PFSK-1 (cell line): ENCODE measurements around the gene TMEM132E.

ENCODE experiments used
- FOXP2 ChIP-seq: optimal IDR thresholded peaks from 2 replicates; pipeline ENCODE3; 2011; ENCODE audit warnings: borderline replicate concordance, control low read depth, inconsistent platforms; ENCODE audit not compliant: insufficient read depth; ENCODE audit errors: extremely low read length, extremely low read depth
- POLR2AphosphoS5 ChIP-seq: IDR thresholded peaks from 2 replicates; pipeline ENCODE4 v1.6.1; 2012; ENCODE audit warnings: low read depth, mild to moderate bottlenecking, control low read depth, low read length, moderate library complexity
- SIN3A ChIP-seq: IDR thresholded peaks from 2 replicates; pipeline ENCODE4 v1.6.1; 2012; ENCODE audit warnings: mild to moderate bottlenecking, low read length, moderate library complexity, borderline replicate concordance; ENCODE audit not compliant: insufficient read depth
- TAF1 ChIP-seq: IDR thresholded peaks from 2 replicates; pipeline ENCODE4 v1.6.1; 2012; ENCODE audit warnings: low read length, control low read depth, borderline replicate concordance; ENCODE audit not compliant: insufficient read depth
- TF ChIP-seq, protein P1 (sequence below), 2 experiments: IDR thresholded peaks; 2 replicates each; pipeline versions ENCODE4 v1.6.1 to v1.8.0; 2011 to 2012; ENCODE audit warnings: low read depth in 2 of 2, low read length in 2 of 2, control low read depth in 1 of 2, inconsistent platforms in 1 of 2, mild to moderate bottlenecking in 1 of 2, moderate library complexity in 1 of 2; ENCODE audit not compliant: insufficient read depth in 1 of 2

The TMEM132E gene

DNA sequence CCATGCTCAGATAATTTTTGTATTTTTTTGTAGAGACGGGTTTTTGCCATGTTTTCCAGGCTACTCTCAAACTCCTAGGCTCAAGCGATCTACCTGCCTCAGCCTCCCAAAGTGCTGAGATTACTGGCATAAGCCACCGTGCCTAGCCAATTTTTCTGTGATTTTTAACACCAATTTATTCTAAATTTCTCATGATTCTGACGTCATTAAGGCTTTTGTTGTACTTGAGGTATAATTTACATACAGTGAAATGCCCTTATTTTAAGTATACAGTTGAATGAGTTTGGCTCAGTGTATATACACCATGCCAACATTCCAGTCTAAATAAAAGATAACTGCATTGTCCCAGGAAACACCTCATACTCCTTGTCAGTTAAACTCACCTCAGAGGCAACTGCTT is 77.4 kb downstream of the TMEM132E start:
- TF ChIP-seq POLR2AphosphoS5 (no peak), SIN3A (no peak), FOXP2 (no peak)
- TF ChIP-seq, protein P1, sequence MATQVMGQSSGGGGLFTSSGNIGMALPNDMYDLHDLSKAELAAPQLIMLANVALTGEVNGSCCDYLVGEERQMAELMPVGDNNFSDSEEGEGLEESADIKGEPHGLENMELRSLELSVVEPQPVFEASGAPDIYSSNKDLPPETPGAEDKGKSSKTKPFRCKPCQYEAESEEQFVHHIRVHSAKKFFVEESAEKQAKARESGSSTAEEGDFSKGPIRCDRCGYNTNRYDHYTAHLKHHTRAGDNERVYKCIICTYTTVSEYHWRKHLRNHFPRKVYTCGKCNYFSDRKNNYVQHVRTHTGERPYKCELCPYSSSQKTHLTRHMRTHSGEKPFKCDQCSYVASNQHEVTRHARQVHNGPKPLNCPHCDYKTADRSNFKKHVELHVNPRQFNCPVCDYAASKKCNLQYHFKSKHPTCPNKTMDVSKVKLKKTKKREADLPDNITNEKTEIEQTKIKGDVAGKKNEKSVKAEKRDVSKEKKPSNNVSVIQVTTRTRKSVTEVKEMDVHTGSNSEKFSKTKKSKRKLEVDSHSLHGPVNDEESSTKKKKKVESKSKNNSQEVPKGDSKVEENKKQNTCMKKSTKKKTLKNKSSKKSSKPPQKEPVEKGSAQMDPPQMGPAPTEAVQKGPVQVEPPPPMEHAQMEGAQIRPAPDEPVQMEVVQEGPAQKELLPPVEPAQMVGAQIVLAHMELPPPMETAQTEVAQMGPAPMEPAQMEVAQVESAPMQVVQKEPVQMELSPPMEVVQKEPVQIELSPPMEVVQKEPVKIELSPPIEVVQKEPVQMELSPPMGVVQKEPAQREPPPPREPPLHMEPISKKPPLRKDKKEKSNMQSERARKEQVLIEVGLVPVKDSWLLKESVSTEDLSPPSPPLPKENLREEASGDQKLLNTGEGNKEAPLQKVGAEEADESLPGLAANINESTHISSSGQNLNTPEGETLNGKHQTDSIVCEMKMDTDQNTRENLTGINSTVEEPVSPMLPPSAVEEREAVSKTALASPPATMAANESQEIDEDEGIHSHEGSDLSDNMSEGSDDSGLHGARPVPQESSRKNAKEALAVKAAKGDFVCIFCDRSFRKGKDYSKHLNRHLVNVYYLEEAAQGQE (IDR thresholded peaks at IDR 0.05; ENCODE audit: insufficient read depth in 1 of 2, low read depth in 2 of 2, low read length in 2 of 2): no peak

DNA sequence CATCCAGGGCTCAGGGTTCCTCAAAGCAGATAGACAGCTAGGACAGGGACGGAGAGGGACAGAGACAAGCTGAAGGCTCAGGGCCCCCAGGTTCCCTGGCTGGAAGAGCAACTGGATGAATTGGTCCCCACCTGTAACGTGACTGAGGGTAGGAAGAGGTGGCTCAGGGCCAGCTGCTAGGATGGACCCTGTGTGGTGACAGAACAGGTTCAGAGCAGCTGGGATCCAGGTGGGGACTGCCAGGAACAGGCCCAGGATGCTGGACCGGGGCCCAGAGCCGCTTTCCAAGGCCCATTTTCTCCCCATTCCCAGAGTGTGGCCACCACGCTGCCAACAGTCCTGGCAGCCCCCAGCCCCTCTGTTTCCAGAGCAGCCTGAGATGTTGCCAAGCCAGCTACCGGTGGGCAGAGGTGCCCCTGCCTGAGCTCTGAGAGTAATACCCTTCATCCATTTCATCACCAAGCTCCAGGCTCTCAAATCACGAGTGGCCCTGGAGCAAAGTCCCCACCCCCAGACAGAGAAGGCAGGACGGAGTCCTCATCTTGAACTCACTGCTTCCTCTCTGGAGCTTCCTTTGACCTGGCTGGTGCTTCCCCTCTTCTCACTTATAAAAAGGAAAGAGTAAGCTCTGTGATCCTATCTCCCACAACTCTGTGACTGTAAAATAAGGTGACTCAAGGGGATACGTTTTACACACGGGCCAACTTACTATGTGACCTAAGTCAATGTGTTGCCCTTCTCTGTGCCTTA is 79.6 kb downstream of the TMEM132E start:
- TF ChIP-seq, protein P1 (IDR thresholded peaks at IDR 0.05; ENCODE audit: insufficient read depth in 1 of 2, low read depth in 2 of 2, low read length in 2 of 2): no peak
- TF ChIP-seq TAF1 (no peak), SIN3A (no peak), POLR2AphosphoS5 (no peak), FOXP2 (no peak)

DNA sequence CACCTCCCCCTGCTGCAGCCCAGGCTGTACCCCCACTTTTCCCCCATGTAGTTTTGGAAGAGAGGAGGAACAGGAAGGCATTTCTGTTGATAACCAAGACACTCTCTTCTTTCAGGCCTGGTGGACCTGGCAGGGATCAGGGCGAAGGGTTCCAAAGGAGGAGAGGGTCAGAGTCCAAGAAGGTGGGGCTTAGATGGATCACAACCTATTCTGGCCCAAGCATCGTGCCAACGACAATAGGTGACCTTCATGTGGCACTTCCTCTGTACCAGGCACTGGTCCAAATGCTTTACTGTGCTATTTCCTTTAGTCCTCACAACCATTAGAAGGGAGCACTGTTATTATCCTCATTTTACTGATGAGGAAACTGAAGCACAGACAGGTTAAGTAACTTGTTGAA is 84.3 kb downstream of the TMEM132E start:
- no peak for TF ChIP-seq TAF1
- no peak for TF ChIP-seq FOXP2
- no peak for TF ChIP-seq POLR2AphosphoS5
- TF ChIP-seq SIN3A: no peak
- TF ChIP-seq, protein P1 (IDR thresholded peaks at IDR 0.05; ENCODE audit: insufficient read depth in 1 of 2, low read depth in 2 of 2, low read length in 2 of 2): no peak

DNA sequence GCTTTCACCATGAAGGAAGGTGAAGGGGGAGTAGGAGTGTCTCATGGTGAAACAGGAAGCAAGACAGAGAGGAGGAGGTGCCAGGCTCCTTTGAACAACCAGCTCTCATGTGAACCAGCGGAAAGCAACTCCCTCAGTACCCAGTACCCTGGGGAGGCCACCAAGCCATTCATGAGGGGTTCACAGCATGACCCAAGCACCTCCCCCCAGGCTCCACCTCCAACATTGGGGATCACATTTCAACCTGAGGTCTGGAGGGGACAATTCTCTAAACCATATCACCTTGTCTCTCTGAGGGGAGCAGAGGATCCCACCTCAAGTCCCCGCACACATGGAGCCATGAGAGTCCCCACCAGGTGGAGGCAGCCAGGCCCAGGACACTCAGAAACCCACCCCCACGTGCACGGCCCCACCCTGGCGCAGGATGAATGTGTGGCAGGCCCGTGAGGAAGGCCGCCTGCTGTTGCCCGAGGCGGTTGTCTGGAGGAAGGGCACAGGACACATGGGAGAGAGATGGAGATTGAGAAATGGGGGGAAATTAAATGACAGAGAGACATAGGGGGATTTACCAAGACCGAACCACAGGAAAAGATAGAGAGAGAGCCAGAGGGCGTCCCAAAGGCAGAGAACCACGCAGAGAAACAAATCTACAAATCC is 85.9 kb downstream of the TMEM132E start:
- TF ChIP-seq SIN3A (no peak), FOXP2 (no peak), POLR2AphosphoS5 (no peak), TAF1 (no peak)
- TF ChIP-seq, protein P1 (IDR thresholded peaks at IDR 0.05; ENCODE audit: insufficient read depth in 1 of 2, low read depth in 2 of 2, low read length in 2 of 2): no peak
